Measurements from ENCODE around the gene YKT6. TPM values are rescaled to one million over a fixed set of nuclear protein-coding genes. Genes with fewer than 3 reads are reported as not detected.

YKT6 gene
- total and polyA plus RNA-seq, 4 donors = 28.4 to 82.1 (median 55.9) TPM

DNA sequence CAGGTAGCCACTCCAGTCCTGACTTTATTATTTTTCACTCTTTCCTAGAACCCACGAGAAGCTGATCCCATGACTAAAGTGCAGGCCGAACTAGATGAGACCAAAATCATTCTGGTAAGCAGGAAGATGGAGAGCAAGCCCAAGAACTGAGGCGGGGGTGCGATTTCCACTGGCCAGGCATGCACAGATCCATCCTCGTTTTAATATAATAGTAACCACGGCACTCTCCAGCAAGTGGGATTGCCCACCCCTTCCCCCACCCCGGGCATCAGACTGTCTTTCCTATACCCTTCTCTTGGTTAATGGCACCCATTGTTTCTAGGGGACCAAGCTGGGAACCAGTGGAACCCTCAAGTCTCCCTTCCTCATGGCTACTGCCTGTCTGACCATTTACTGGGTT lies 7.3 kb downstream of the YKT6 start:
- H3K27ac ChIP-seq (ENCODE audit: low read depth in 1 of 2, low read length in 1 of 2) = no peak overlapping the region
- DNase-seq (no peak), ATAC-seq (ENCODE audit: insufficient read depth, low FRiP score) (no peak)
- no peaks in the 10 kb centered on the region for H3K27me3 ChIP-seq (ENCODE audit: control insufficient read depth in 3 of 3, insufficient read depth in 3 of 3, low read length in 2 of 3)
- H3K36me3 ChIP-seq (ENCODE audit: control insufficient read depth in 4 of 4, insufficient read depth in 4 of 4, low read length in 4 of 4) = peaks cover 30 to 63% (median 39%) of the 10 kb centered on the region in 4 donors
- TF ChIP-seq, protein P1, sequence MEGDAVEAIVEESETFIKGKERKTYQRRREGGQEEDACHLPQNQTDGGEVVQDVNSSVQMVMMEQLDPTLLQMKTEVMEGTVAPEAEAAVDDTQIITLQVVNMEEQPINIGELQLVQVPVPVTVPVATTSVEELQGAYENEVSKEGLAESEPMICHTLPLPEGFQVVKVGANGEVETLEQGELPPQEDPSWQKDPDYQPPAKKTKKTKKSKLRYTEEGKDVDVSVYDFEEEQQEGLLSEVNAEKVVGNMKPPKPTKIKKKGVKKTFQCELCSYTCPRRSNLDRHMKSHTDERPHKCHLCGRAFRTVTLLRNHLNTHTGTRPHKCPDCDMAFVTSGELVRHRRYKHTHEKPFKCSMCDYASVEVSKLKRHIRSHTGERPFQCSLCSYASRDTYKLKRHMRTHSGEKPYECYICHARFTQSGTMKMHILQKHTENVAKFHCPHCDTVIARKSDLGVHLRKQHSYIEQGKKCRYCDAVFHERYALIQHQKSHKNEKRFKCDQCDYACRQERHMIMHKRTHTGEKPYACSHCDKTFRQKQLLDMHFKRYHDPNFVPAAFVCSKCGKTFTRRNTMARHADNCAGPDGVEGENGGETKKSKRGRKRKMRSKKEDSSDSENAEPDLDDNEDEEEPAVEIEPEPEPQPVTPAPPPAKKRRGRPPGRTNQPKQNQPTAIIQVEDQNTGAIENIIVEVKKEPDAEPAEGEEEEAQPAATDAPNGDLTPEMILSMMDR (IDR thresholded peaks at IDR 0.05; ENCODE audit: control extremely low read depth, extremely low read depth) = no peak
- no peaks in the 10 kb centered on the region for H3K4me1 ChIP-seq (ENCODE audit: control insufficient read depth in 5 of 5, insufficient read depth in 5 of 5, low read length in 5 of 5)
- 94 to 97% methylated on average over 7 of the region's 7 CpGs for WGBS, 2 donors
- H3K9me3 ChIP-seq (ENCODE audit: control insufficient read depth in 4 of 4, insufficient read depth in 3 of 4, low read length in 3 of 4) = no peaks in the 10 kb centered on the region
- H3K9ac ChIP-seq (ENCODE audit: insufficient read depth in 1 of 2, low read length in 2 of 2) = no peak overlapping the region
- no peak overlapping the region for H3K4me3 ChIP-seq

DNA sequence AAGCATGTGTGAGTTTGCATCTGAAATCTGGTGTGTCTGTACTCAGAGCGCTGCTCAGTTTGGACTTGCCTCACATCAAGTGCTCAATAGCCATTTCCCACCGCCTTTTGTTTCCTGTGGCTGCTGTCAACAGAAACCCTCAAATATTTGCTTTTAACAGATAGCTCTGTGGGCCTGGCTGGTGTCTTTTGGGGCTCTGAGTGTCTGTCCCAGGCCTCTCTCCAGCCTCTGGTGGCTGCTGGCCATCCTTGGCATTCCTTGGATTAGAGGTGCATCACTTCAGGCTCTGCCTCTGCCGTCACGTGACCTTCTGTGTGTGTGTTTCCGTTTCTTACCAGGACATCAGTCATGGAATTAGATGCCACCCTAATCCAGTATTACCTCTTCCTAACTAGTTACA lies 9.3 kb downstream of the YKT6 start:
- Histone ChIP-seq H3K27ac (ENCODE audit: low read depth in 1 of 2, low read length in 1 of 2) (no peak overlapping the region), H3K4me3 (no peak overlapping the region), H3K36me3 (ENCODE audit: control insufficient read depth in 4 of 4, insufficient read depth in 4 of 4, low read length in 4 of 4) (peaks cover 28 to 65% (median 36%) of the 10 kb centered on the region in 4 donors), H3K9me3 (ENCODE audit: control insufficient read depth in 4 of 4, insufficient read depth in 3 of 4, low read length in 3 of 4) (no peaks in the 10 kb centered on the region), H3K27me3 (ENCODE audit: control insufficient read depth in 3 of 3, insufficient read depth in 3 of 3, low read length in 2 of 3) (no peaks in the 10 kb centered on the region), H3K9ac (ENCODE audit: insufficient read depth in 1 of 2, low read length in 2 of 2) (no peak overlapping the region), H3K4me1 (ENCODE audit: control insufficient read depth in 5 of 5, insufficient read depth in 5 of 5, low read length in 5 of 5) (no peaks in the 10 kb centered on the region)
- ATAC-seq (ENCODE audit: insufficient read depth, low FRiP score) (no peak), DNase-seq (no peak)
- TF ChIP-seq, protein P1 (IDR thresholded peaks at IDR 0.05; ENCODE audit: control extremely low read depth, extremely low read depth) = no peak
- 93 to 94% methylated on average over 5 of the region's 5 CpGs for WGBS, 2 donors

DNA sequence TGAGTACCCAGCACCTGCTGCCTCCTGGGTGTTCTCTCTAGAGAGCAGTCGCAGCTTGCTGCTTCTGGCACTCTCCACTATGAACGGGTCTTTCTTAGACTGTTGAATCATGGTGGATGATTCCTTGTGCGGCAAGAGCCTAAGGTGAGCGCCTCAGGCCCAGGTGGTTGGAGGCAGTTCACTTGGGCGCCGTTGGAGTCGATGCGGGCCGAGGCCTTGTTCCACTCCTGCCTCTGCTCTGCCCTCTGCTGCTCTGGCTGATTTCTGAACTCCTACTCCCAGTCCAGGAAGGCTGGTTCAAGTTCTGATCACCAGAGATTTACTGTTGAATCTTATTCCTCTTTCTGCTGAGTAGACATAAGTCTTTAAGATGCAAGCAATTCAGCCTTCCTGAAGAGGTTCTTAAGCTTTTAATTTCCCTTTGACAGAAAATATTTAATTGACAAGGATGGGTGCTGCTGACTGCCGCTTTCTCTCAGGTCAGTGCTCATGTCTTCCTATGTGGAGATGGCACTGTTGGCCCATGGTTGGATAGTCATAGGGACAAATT lies 10.4 kb downstream of the YKT6 start:
- Histone ChIP-seq H3K36me3 (ENCODE audit: control insufficient read depth in 4 of 4, insufficient read depth in 4 of 4, low read length in 4 of 4) (peaks cover 26 to 58% (median 33%) of the 10 kb centered on the region in 4 donors), H3K9ac (ENCODE audit: insufficient read depth in 1 of 2, low read length in 2 of 2) (no peak overlapping the region)
- TF ChIP-seq, protein P1 (IDR thresholded peaks at IDR 0.05; ENCODE audit: control extremely low read depth, extremely low read depth) = no peak

DNA sequence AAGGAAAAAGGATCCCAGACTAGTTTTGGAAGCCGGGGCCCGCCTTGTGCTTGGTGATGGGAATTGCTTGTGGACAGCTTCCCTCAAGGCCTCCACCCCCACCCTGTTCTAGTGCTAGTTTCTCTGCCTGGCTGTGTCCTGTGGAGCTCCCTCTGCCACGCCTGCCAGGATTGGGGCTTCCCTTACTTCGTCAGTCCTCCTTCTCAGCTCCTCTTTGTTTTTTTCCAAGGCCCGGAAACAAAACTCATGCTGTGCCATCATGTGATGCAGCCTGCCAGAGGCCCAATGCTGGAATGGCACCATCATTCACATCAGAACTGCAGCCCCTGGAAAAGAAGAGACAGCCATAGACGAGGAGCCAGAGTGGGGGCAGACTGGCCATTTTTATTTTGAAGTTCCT lies 11.2 kb downstream of the YKT6 start:
- H3K9me3 ChIP-seq (ENCODE audit: control insufficient read depth in 4 of 4, insufficient read depth in 3 of 4, low read length in 3 of 4) = no peaks in the 10 kb centered on the region
- peaks cover 0 to 3% (median 0%) of the 10 kb centered on the region in 5 donors for H3K4me1 ChIP-seq (ENCODE audit: control insufficient read depth in 5 of 5, insufficient read depth in 5 of 5, low read length in 5 of 5)
- H3K27me3 ChIP-seq (ENCODE audit: control insufficient read depth in 3 of 3, insufficient read depth in 3 of 3, low read length in 2 of 3) = no peaks in the 10 kb centered on the region
- H3K27ac ChIP-seq (ENCODE audit: low read depth in 1 of 2, low read length in 1 of 2) = no peak overlapping the region
- ATAC-seq (ENCODE audit: insufficient read depth, low FRiP score) (no peak), DNase-seq (no peak)
- TF ChIP-seq, protein P1 (IDR thresholded peaks at IDR 0.05; ENCODE audit: control extremely low read depth, extremely low read depth) = no peak
- 93 to 94% methylated on average over 6 of the region's 6 CpGs for WGBS, 2 donors
- H3K36me3 ChIP-seq (ENCODE audit: control insufficient read depth in 4 of 4, insufficient read depth in 4 of 4, low read length in 4 of 4) = peaks cover 23 to 55% (median 27%) of the 10 kb centered on the region in 4 donors
- no peak overlapping the region for H3K9ac ChIP-seq (ENCODE audit: insufficient read depth in 1 of 2, low read length in 2 of 2)
- no peak overlapping the region for H3K4me3 ChIP-seq

More for the DNA sequence above, 10.4 kb downstream of the YKT6 start:
- Histone ChIP-seq H3K4me1 (ENCODE audit: control insufficient read depth in 5 of 5, insufficient read depth in 5 of 5, low read length in 5 of 5) (no peaks in the 10 kb centered on the region), H3K9me3 (ENCODE audit: control insufficient read depth in 4 of 4, insufficient read depth in 3 of 4, low read length in 3 of 4) (no peaks in the 10 kb centered on the region), H3K27me3 (ENCODE audit: control insufficient read depth in 3 of 3, insufficient read depth in 3 of 3, low read length in 2 of 3) (no peaks in the 10 kb centered on the region), H3K27ac (ENCODE audit: low read depth in 1 of 2, low read length in 1 of 2) (no peak overlapping the region), H3K4me3 (no peak overlapping the region)
- ATAC-seq (ENCODE audit: insufficient read depth, low FRiP score) (no peak), DNase-seq (no peak)
- WGBS, 2 donors = 93 to 94% methylated on average over 10 of the region's 10 CpGs

Measured in lung (tissue), 12 donors.